Keratinocyte (primary cell): ENCODE data around the gene EYS. TPM values are rescaled to one million over a fixed set of nuclear protein-coding genes. Genes with fewer than 3 reads are reported as not detected.

Source experiments
- DNase-seq: peaks from one replicate; pipeline ENCODE4 v3.0.0-alpha.2; 2011; ENCODE audit warnings: low read depth, missing footprints, low spot score
- FAIRE-seq: peaks from 2 replicates; lab custom pipeline; 2011; peaks lifted over from hg19 to GRCh38; lab: Jason Lieb, UNC
- H2AFZ ChIP-seq: 2 replicates; pipeline ENCODE4 v1.6.0; 2012; ENCODE audit warnings: low read length, control low read depth, inconsistent platforms; ENCODE audit not compliant: control insufficient read depth
- H3K27ac ChIP-seq: 2 replicates; pipeline ENCODE4 v1.5.1; 2011; ENCODE audit warnings: low read length; ENCODE audit not compliant: control insufficient read depth, insufficient read depth
- H3K27me3 ChIP-seq: 3 replicates; pipeline ENCODE4 v1.6.0; 2011; ENCODE audit warnings: low read length; ENCODE audit not compliant: control insufficient read depth, insufficient read depth; ENCODE audit errors: extremely low read depth
- H3K36me3 ChIP-seq, 2 experiments: 2 replicates in 1 of 2; 3 replicates in 1 of 2; pipeline ENCODE4 v1.5.1; 2011; ENCODE audit warnings: low read length in 2 of 2, mild to moderate bottlenecking in 1 of 2; ENCODE audit not compliant: control insufficient read depth in 2 of 2, insufficient read depth in 2 of 2; ENCODE audit errors: extremely low read depth in 1 of 2
- H3K4me1 ChIP-seq: 3 replicates; pipeline ENCODE4 v1.5.1; 2011; ENCODE audit warnings: low read length; ENCODE audit not compliant: control insufficient read depth, insufficient read depth; ENCODE audit errors: extremely low read depth
- H3K4me2 ChIP-seq: 3 replicates; pipeline ENCODE4 v1.6.0; 2011; ENCODE audit warnings: low read depth, low read length; ENCODE audit not compliant: control insufficient read depth, insufficient read depth; ENCODE audit errors: extremely low read depth
- H3K4me3 ChIP-seq, 3 experiments: fragments of 200-600 bp in 1 of 3; sonication (generic) in 1 of 3; 2 replicates in 2 of 3; 3 replicates in 1 of 3; pipeline ENCODE4 v1.5.1; 2011 to 2016; ENCODE audit warnings: low read length in 3 of 3, mild to moderate bottlenecking in 3 of 3, control low read depth in 2 of 3, inconsistent platforms in 1 of 3, low read depth in 1 of 3, mixed read lengths in 1 of 3, mixed run types in 1 of 3, moderate library complexity in 1 of 3; ENCODE audit not compliant: control insufficient read depth in 2 of 3, insufficient read depth in 2 of 3; ENCODE audit errors: extremely low read depth in 1 of 3
- H3K79me2 ChIP-seq: 2 replicates; pipeline ENCODE4 v1.6.0; 2012; ENCODE audit warnings: low read length; ENCODE audit not compliant: control insufficient read depth, insufficient read depth
- H3K9ac ChIP-seq: 3 replicates; pipeline ENCODE4 v1.6.0; 2011; ENCODE audit warnings: low read length; ENCODE audit not compliant: control insufficient read depth, insufficient read depth; ENCODE audit errors: extremely low read depth
- H3K9me1 ChIP-seq: 3 replicates; pipeline ENCODE4 v1.6.0; 2011; ENCODE audit warnings: low read length; ENCODE audit not compliant: control insufficient read depth, insufficient read depth; ENCODE audit errors: extremely low read depth
- H3K9me3 ChIP-seq: 2 replicates; pipeline ENCODE4 v1.5.1; 2012; ENCODE audit warnings: low read depth, low read length; ENCODE audit not compliant: control insufficient read depth
- H4K20me1 ChIP-seq: 3 replicates; pipeline ENCODE4 v1.6.0; 2011; ENCODE audit warnings: low read length; ENCODE audit not compliant: control insufficient read depth, insufficient read depth; ENCODE audit errors: extremely low read depth
- CTCF ChIP-seq, 3 experiments: IDR thresholded peaks in 1 of 3; conservative IDR thresholded peaks in 1 of 3; optimal IDR thresholded peaks in 1 of 3; 2 replicates in 2 of 3; 3 replicates in 1 of 3; pipeline versions ENCODE3 to v1.5.1; 2011; ENCODE audit warnings: low read length in 3 of 3, mild to moderate bottlenecking in 3 of 3, moderate library complexity in 2 of 3, control low read depth in 1 of 3, inconsistent platforms in 1 of 3; ENCODE audit not compliant: insufficient read depth in 2 of 3; ENCODE audit errors: extremely low read depth in 1 of 3
- EZH2 ChIP-seq: IDR thresholded peaks from one replicate; pipeline ENCODE4 v1.6.1; 2012; ENCODE audit warnings: inconsistent platforms, mild to moderate bottlenecking, low read length, moderate library complexity
- dilution Hi-C: fragments of 300-500 bp; cut with MboI; formaldehyde crosslinking; loops from one replicate; pipeline ENCODE4 v1.7.0; 2020; ENCODE audit warnings: low sequenced_read_pairs; ENCODE audit not compliant: extremely low pct_ligation_motif_present
- polyA plus RNA-seq, 5 experiments: library from polyadenylated mRNA; depleted of rRNA in 3 of 5; stranded (reverse) in 3 of 5; stranded (forward) in 1 of 5; unstranded in 1 of 5; fragments of >200 nt; gene quantifications; 1 replicate in 1 of 5; 2 replicates in 3 of 5; 3 replicates in 1 of 5; pipeline versions ENCODE4 v1.2.1 to v1.2.3, GENCODE V29; 2011 to 2012; ENCODE audit warnings: missing spikeins in 2 of 5, low read depth in 1 of 5, low replicate concordance in 1 of 5

EYS gene
- polyA plus RNA-seq, 1 donor (not counting 4 experiments of a cell fraction or from before 2014, with no cell fraction given): 0.34 TPM

GRCh38 chr6:64786736-64787135, 920.3 kb downstream of the EYS start:
- H3K9me1 ChIP-seq: no peaks in the 10 kb centered on the region
- no peak overlapping the region for H3K4me2 ChIP-seq
- no peaks in the 10 kb centered on the region for H3K79me2 ChIP-seq
- H3K4me1 ChIP-seq: no peaks in the 10 kb centered on the region
- H2AFZ ChIP-seq: no peak overlapping the region
- no peaks in the 10 kb centered on the region for H3K36me3 ChIP-seq
- DNase-seq (no peak), FAIRE-seq (no peak)
- no peaks in the 10 kb centered on the region for H3K9me3 ChIP-seq
- TF ChIP-seq EZH2 (no peak), CTCF (optimal IDR thresholded peaks at IDR 0.05 in 1 of 3, IDR thresholded peaks at IDR 0.05 in 1 of 3, conservative IDR thresholded peaks at IDR 0.05 in 1 of 3; ENCODE audit: extremely low read depth in 1 of 3, insufficient read depth in 2 of 3, low read length in 3 of 3) (no peak)
- H4K20me1 ChIP-seq: no peaks in the 10 kb centered on the region
- H3K27ac ChIP-seq: no peak overlapping the region
- H3K27me3 ChIP-seq: no peaks in the 10 kb centered on the region
- H3K9ac ChIP-seq: no peak overlapping the region
- dilution Hi-C loops: no loop called here
- no peak overlapping the region for H3K4me3 ChIP-seq

- no peak overlapping the region for H3K9ac ChIP-seq
- no peaks in the 10 kb centered on the region for H3K79me2 ChIP-seq
- no peak for FAIRE-seq
Measured at GRCh38 chr6:64782877-64783276, 924.1 kb downstream of the EYS start.

More at GRCh38 chr6:64782877-64783276, 924.1 kb downstream of the EYS start:
- Histone ChIP-seq H3K36me3 (no peaks in the 10 kb centered on the region), H4K20me1 (no peaks in the 10 kb centered on the region), H3K9me1 (no peaks in the 10 kb centered on the region), H3K27ac (no peak overlapping the region), H3K4me3 (no peak overlapping the region), H3K9me3 (no peaks in the 10 kb centered on the region), H3K4me1 (no peaks in the 10 kb centered on the region), H3K4me2 (no peak overlapping the region), H2AFZ (no peak overlapping the region), H3K27me3 (no peaks in the 10 kb centered on the region)
- dilution Hi-C loops: no loop called here
- TF ChIP-seq CTCF (optimal IDR thresholded peaks at IDR 0.05 in 1 of 3, IDR thresholded peaks at IDR 0.05 in 1 of 3, conservative IDR thresholded peaks at IDR 0.05 in 1 of 3; ENCODE audit: extremely low read depth in 1 of 3, insufficient read depth in 2 of 3, low read length in 3 of 3) (no peak), EZH2 (no peak)
- no peak for DNase-seq
